ENCODE measurements around the gene TRIP6. TPM values are rescaled to one million over a fixed set of nuclear protein-coding genes. Genes with fewer than 3 reads are reported as not detected.

The TRIP6 gene
- total RNA-seq, 1 donor from 2014 or later = 78.9 TPM

DNA sequence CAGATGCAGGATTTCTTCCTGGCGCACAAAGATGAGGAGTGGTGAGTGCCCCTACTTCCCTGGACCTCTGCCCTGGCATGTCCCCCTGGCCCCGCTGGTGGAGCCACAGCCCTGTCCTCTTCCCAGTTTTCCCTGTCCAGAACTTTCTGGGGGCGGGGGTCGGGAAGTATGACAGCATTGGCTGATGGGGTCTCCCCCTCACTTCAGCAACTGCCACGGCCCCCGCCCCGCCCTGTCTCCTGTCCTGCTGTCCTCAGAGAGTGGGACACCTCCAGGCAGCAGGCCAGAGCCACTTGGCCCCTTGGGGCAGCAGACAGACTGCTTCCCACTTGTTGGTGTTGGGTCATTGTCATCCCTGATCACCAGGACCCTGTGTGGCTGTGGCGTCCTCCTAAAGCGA lies 15.0 kb downstream of the TRIP6 start:
- TF ChIP-seq, protein P1, sequence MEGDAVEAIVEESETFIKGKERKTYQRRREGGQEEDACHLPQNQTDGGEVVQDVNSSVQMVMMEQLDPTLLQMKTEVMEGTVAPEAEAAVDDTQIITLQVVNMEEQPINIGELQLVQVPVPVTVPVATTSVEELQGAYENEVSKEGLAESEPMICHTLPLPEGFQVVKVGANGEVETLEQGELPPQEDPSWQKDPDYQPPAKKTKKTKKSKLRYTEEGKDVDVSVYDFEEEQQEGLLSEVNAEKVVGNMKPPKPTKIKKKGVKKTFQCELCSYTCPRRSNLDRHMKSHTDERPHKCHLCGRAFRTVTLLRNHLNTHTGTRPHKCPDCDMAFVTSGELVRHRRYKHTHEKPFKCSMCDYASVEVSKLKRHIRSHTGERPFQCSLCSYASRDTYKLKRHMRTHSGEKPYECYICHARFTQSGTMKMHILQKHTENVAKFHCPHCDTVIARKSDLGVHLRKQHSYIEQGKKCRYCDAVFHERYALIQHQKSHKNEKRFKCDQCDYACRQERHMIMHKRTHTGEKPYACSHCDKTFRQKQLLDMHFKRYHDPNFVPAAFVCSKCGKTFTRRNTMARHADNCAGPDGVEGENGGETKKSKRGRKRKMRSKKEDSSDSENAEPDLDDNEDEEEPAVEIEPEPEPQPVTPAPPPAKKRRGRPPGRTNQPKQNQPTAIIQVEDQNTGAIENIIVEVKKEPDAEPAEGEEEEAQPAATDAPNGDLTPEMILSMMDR (conservative IDR thresholded peaks at IDR 0.05) = no peak
- Mint-ChIP-seq H3K4me1 (ENCODE audit: unreplicated experiment) (peaks cover 34% of the 10 kb centered on the region), H3K4me3 (no peak overlapping the region), H3K27me3 (no peaks in the 10 kb centered on the region), H3K27ac (no peak overlapping the region), H3K9me3 (no peaks in the 10 kb centered on the region), H3K36me3 (peaks cover 45% of the 10 kb centered on the region)
- no peak for DNase-seq (ENCODE audit: extremely low spot score, unreplicated experiment)

DNA sequence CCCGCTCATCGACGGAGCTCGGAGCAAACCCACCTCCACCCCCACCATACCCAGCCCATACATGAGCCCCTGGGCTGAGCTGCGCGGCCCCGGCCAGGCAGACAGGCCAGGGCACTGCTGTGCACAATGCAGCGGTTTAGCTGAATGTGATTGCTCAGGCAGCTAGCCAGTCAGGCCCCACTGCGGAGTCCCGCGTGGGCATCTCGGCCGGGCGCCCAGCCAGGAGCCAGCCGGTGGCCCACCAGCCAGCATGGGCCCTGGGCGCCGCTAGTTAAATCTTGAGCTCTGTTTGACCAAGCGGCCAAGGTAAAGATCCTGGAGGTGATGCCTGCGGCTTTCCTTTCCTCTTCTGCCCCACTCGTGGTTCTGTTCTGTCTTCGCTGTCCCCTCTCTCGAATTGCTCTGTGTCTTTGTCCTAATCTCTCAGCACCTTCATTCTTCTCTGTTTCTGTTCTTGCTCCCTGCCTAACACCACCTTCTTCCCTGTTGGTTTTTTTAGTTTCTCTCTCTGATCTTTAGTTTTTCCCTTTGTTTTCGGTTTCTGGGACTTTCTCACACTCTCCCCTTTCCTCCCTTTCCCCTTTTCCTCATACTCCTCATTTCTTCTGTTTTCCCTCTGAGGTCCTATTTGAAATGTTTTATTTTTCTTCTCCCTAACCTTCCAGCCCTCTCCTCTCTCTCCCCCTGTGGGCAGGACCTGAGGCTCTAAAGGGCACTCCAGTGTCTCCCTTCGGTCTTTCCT lies 15.8 kb downstream of the TRIP6 start:
- Mint-ChIP-seq H3K36me3 (peaks cover 50% of the 10 kb centered on the region), H3K27ac (peak overlapping the region; percentile 70)

DNA sequence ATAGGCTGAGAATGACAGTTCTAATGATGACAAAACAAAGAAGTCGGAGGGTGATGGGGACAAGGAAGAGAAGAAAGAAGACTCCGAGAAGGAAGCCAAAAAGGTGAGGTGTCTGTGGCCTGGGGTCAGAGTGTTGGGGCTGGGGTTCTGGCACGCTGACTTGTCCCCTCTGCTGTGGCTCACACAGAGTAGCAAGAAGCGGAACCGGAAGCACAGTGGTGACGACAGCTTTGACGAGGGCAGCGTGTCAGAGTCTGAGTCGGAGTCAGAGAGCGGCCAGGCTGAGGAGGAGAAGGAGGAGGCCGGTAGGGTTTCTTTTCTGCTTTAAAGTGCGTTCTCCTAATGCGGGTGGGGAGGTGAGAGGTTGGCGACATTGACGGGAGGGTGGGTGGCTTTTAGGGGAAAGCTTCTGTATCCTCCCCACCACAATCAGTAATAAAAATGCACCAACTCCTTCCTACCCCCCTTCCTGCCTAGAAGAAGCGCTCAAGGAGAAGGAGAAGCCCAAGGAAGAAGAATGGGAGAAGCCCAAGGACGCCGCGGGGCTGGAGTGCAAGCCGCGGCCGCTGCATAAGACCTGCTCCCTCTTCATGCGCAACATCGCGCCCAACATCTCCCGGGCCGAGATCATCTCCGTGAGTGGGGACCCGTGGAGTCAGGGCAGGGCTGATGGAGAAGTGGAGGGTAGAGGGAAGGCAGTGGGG lies 17.7 kb downstream of the TRIP6 start:
- TF ChIP-seq, protein P1 (conservative IDR thresholded peaks at IDR 0.05) = no peak
- peaks cover 35% of the 10 kb centered on the region for H3K4me1 Mint-ChIP-seq (ENCODE audit: unreplicated experiment)
- no peak overlapping the region for H3K4me3 Mint-ChIP-seq
- H3K36me3 Mint-ChIP-seq = peaks cover 48% of the 10 kb centered on the region
- DNase-seq (ENCODE audit: extremely low spot score, unreplicated experiment) = no peak
- no peaks in the 10 kb centered on the region for H3K9me3 Mint-ChIP-seq
- H3K27me3 Mint-ChIP-seq = no peaks in the 10 kb centered on the region
- no peak overlapping the region for H3K27ac Mint-ChIP-seq

More for the DNA sequence above, 15.8 kb downstream of the TRIP6 start:
- Mint-ChIP-seq H3K27me3 (no peaks in the 10 kb centered on the region), H3K4me3 (no peak overlapping the region), H3K9me3 (no peaks in the 10 kb centered on the region), H3K4me1 (ENCODE audit: unreplicated experiment) (peaks cover 42% of the 10 kb centered on the region)
- no peak for DNase-seq (ENCODE audit: extremely low spot score, unreplicated experiment)
- TF ChIP-seq, protein P1 (conservative IDR thresholded peaks at IDR 0.05) = no peak

DNA sequence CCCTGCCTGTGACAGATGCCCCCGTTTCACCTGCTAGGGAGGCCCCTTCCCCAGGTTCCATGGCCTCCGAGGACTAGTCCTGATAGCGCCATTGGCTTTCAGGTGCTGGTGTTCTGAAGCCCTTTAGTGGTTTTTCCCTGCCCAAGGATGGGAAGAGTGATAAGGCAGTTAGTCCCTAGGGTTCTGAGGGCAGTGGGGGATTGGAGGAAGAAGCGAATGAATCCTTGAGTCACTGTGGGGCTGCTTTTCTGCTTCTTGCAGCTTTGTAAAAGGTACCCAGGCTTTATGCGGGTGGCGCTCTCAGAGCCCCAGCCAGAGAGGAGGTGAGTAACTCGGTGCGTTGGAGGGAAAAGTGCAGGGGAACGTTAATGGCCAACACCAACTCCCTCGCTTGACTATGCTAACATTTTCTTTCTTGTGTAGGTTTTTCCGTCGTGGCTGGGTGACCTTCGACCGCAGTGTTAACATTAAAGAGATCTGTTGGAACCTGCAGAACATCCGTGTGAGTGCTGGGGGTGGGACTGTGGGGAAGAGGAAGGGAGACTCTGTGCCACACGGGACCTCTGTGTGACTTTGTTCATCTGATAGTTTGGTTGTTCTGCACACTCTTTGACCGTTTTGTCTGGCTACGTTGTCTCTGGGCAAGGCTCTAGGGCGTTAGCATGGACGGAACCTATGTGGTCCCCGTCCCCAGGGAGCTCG lies 18.4 kb downstream of the TRIP6 start:
- Mint-ChIP-seq H3K9me3 (no peaks in the 10 kb centered on the region), H3K4me3 (peak overlapping the region; percentile 37), H3K27me3 (no peaks in the 10 kb centered on the region), H3K4me1 (ENCODE audit: unreplicated experiment) (peaks cover 31% of the 10 kb centered on the region), H3K36me3 (peaks cover 46% of the 10 kb centered on the region), H3K27ac (peak overlapping the region; percentile 58)
- no peak for DNase-seq (ENCODE audit: extremely low spot score, unreplicated experiment)
- TF ChIP-seq, protein P1 (conservative IDR thresholded peaks at IDR 0.05) = no peak

DNA sequence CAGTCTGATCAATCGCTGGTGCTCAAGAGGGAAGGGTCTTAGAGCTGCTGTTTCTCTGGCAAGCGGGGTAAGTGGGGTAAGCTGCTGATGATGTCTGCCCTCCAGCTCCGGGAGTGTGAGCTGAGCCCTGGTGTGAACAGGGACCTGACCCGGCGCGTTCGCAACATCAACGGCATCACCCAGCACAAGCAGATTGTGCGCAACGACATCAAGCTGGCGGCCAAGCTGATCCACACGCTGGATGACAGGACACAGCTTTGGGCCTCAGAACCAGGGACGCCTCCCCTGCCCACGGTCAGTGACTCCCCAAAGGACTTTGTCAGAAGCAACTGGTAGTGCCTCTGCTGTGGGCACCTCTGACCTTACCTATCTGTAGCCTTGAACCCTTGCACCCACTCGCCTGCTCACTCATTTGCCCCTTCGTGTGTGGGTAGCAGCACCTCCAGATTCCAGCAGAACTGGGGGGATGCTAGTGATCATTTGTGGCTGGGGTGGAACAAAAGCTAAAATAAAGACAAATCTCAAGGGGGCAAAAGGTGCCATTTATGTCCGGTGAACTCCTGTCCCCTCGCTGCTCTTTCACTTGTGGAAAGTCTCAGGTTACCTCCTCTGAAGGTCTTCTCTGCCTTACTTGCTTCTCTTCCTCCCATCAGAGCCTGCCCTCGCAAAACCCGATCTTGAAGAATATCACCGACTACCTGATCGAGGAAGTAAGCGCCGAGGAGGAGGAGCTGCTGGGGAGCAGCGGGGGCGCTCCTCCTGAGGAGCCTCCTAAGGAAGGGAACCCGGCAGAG lies 19.2 kb downstream of the TRIP6 start:
- peak overlapping the region; percentile 37 for H3K4me3 Mint-ChIP-seq
- no peaks in the 10 kb centered on the region for H3K9me3 Mint-ChIP-seq
- peak overlapping the region; percentile 58 for H3K27ac Mint-ChIP-seq
- peaks cover 43% of the 10 kb centered on the region for H3K36me3 Mint-ChIP-seq
- peaks cover 31% of the 10 kb centered on the region for H3K4me1 Mint-ChIP-seq (ENCODE audit: unreplicated experiment)
- H3K27me3 Mint-ChIP-seq = no peaks in the 10 kb centered on the region
- DNase-seq (ENCODE audit: extremely low spot score, unreplicated experiment) = no peak
- TF ChIP-seq, protein P1 (conservative IDR thresholded peaks at IDR 0.05) = no peak

All from type B pancreatic cell (in vitro differentiated cells).